NCI-H2227 (cell line): Measurements from ENCODE around the gene FAM107B.
"Not testable (repeated sequence)": the region's sequence is repeated elsewhere in the genome, so short reads cannot be mapped to it uniquely, and the experiment has no call there.

Experiments
- DNase-seq: peaks from one replicate; lab custom pipeline; 2025; ENCODE audit not compliant: unreplicated experiment; lab: John Stamatoyannopoulos, UW

Gene FAM107B

GRCh38 chr10:14774797-14775196 is at the start of gene FAM107B:
Gene FAM107B, minus strand, starts transcription at chr10:14774897. Its CDS starts 234 bp downstream, at chr10:14774663.
- no peak for DNase-seq

DNA sequence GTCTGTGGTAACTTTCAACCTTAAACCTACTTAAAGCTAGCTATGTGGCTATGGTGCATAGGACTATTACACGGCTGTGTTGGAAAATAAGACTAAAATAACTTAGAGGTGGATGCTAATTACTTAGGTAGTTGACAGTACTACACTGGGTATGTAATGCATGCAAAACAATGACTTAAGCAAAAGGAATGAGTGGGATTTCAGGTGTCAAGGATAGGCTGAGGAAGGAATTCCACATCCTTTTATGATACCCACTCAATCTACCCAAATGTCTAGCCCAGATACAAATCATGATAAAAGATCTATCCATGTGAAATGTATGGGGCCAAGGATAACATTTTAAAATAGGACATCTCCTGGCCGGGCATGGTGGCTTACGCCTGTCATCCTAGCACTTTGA is 49.3 kb upstream of the FAM107B start:
- no peak for DNase-seq

- DNase-seq: peak; percentile 14
Observed at GRCh38 chr10:14822879-14823755, 48.4 kb upstream of the FAM107B start.

GRCh38 chr10:14821635-14822375 is 47.1 kb upstream of the FAM107B start:
- DNase-seq: no peak

GRCh38 chr10:14820775-14821154 is 46.1 kb upstream of the FAM107B start:
- DNase-seq: no peak

DNA sequence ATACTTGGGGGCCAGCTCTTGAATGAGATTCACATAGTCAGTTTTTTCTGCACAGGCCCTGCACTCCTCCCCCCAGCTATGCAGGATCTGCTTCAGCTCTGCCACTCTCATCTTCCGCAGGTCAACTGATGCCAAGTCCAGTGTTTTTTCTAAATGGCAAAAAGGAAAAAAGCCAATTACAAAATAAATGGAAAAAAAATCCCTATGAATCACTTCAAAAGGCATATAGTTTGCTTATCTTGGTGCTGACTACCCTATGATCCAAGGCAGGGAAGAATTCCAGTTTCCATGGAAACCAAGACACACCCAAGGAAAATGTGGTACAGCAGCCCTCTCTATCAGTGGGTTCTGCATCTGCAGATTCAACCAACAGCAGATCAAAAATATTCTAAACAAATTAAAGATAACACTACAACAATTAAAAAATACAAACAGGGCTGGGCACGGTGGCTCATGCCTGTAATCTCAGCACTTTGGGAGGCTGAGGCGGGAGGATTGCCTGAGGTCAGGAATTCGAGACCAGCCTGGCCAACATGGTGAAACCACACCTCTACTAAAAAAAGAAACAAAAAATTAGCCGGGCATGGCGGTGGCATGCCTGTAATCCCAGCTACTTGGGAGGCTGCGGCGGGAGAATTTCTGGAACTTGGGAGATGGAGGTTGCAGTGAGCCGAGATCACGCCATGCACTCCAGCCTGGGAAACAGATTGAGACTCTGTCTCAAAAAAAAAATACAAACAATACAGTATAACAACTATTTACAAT is 45.5 kb upstream of the FAM107B start:
- no peak for DNase-seq

DNA sequence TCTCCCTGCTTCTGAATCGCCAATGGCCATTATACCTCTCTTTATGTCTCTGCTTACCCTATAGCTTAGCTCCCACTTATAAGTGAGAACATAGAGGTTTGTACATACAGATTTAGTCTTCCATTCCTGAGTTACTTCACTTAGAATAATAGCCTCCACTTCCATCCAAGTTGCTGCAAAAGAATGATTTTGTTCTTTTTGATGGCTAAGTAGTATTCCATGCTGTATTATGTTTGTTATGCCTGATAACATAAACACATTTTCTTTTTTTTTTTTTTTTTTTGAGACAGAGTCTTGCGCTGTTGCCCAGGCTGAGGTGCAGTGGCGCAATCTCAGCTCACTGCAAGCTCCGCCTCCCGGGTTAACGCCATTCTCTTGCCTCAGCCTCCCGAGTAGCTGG is 42.0 kb upstream of the FAM107B start:
- not testable (repeated sequence) for DNase-seq

- DNase-seq: no peak
Observed at GRCh38 chr10:14815681-14816080, 41.0 kb upstream of the FAM107B start.

DNA sequence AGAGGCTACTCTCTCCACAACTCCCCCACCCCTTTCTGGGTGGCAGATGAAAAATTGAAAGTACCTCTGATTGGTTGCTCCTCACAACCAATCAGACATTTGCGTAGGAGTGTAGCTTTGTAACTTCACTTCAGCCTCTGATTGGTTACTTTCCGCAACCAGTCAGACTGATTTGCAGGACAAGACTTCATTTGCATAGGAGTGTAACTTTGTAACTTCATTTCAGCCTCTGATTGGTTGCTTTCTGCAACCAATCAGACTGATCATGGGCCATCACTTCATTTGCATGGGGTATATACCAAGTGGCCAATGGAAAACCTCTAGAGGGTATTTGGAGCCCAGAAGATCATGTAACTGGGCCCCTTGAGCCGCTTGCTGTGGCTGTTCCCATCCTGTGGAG is 37.6 kb upstream of the FAM107B start:
- DNase-seq: no peak

DNA sequence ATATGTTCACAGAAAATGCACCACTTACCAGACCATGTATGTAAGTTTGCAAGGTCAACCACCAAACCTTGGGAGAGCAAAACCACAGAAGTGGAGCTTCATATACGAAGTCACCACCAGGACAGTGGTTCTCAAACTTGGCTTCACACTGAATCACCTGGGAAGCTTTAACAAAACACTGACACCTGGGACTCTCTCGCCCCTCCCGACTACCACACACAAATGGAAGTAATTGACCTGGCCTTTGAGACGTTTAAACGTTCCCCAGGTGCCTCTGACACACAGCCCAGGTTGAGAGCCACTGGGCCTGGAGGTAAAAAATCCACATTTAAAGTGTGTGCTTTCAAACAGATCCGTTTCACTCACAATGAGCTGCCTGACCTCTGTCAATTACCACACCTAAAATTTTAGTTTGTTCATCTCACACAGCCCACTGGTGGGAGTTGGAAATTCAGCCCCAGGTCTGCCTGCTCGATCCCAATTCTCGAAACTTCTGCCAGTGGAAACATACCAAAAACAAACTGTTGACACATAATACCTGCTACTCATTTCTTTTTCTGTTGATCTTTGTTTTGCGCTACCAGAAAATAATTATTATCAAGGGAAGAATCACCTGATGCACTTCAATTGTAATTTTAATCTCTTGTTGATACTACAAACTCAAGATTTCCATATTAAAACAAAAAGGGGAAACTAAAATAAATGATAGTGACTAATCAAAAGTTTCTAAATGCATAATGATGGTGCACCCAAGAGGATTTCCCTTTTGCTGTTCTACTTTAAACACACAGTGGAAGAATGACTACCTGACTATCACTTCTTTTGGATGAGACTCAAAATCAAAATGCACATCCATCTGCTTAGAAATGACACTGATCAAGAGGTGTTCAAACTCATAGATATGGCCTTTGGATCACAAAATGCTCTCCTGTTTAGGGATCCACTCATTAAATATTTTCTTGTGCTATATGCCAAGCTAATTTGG is 36.6 kb upstream of the FAM107B start:
- no peak for DNase-seq

- DNase-seq: no peak
Observed at GRCh38 chr10:14806318-14806717, 31.6 kb upstream of the FAM107B start.

DNA sequence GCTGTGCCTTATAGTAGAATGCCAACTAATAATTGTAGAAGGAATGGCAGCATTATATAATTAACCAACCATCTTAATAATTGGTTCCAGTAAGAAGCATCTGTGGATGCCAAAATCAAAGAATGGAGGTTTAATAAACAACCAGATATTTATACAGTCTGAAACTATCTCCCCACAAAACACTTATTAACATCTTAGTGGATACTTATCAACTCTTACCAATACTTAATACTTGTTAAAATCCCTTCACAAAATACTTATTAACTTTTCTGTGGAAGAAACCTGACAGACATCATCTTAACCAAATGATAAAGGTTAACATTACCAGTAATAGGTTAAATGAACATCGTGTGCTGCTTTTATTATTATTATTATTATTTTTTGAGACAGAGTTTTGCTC is 29.1 kb upstream of the FAM107B start:
- no peak for DNase-seq

GRCh38 chr10:14801723-14802122 is 27.0 kb upstream of the FAM107B start:
- no peak for DNase-seq

- DNase-seq: no peak
Observed at GRCh38 chr10:14800397-14800796, 25.7 kb upstream of the FAM107B start.

GRCh38 chr10:14798636-14799035 is 23.9 kb upstream of the FAM107B start:
- no peak for DNase-seq

GRCh38 chr10:14787938-14788337 is 13.2 kb upstream of the FAM107B start:
- DNase-seq: no peak

- no peak for DNase-seq
Observed at GRCh38 chr10:14784459-14785055, 9.9 kb upstream of the FAM107B start.

- no peak for DNase-seq
Observed at GRCh38 chr10:14782691-14783363, 8.1 kb upstream of the FAM107B start.

DNA sequence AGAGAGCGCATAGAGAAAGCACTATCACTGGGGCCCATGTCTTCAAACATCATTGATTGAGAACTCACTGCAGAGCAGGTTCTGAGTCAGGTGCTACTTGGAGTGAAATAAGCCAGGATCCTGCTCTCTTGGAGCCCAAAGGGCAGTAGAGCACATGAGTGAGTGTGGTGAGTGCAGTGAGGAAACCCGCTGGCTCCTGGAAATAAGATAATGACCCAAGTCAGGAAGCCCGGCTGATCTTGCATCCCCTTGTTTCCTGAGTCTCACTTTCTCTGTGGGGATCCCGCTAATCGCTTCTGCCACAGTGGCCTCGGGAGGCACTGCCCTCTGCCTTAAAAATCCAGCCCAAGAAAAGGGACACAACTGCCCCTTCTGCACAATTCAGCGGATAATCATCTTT is 7.1 kb upstream of the FAM107B start:
- DNase-seq: no peak
